ENCODE results near the gene SUSD3. TPM values are rescaled to one million over a fixed set of nuclear protein-coding genes. Genes with fewer than 3 reads are reported as not detected.

SUSD3 gene
- total RNA-seq, 4 donors from 2014 or later: 0.83 to 3.3 (median 1.4) TPM

DNA sequence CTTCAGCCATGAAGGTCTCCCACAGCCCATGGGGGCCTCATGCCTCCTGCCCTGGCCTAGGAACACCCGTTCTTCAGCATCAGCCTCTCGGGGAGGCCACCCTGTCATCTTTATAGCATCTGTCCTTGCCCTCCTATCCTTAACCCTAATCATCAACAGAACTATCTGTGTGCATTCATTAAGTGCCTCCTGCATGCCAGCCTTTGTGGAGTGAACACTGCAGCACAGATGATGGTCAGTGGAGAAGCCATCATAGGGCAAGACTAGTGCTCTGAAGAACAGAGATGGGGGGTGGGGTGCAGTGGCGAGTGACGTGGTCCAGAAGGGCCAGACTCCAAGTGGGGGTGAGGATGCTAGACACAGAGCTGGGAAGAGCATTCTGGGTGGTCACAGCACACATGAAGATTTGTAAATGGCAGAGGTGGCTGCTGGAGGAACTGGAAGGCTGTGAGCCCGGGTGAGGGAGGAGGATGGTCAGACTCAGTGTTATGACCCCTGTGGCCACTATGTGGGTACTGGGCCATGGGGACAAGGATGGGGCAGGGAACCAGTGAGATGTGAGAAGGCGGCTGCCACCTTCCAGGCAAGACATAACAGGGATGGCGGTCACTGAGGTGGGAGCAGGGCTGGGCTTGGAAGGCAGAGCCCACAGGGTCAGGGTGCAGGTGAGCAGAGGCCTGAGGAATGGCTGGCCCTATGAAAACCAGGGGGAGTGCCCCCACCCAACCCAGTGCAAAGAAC is 33.9 kb downstream of the SUSD3 start:
- Histone ChIP-seq H3K36me3 (no peaks in the 10 kb centered on the region), H3K9me3 (peaks cover 0 to 14% (median 5%) of the 10 kb centered on the region in 4 donors), H3K27me3 (no peaks in the 10 kb centered on the region), H3K4me1 (peaks cover 28 to 36% (median 32%) of the 10 kb centered on the region in 4 donors), H3K4me3 (no peak overlapping the region), H3K27ac (replicated peaks in 1 of 4) (peak overlapping the region in 3 of 4 donors; percentile 91 to 97 (median 92))
- intact Hi-C loops (cut with DNase I): no loop called here
- DNase-seq (ENCODE audit: extremely low spot score): no peak
- TF ChIP-seq EP300 (IDR thresholded peaks at IDR 0.05): no peak
- TF ChIP-seq POLR2A (IDR thresholded peaks at IDR 0.05; ENCODE audit: low read depth): no peak
- TF ChIP-seq POLR2AphosphoS5 (IDR thresholded peaks at IDR 0.05): no peak
- TF ChIP-seq, protein P1, sequence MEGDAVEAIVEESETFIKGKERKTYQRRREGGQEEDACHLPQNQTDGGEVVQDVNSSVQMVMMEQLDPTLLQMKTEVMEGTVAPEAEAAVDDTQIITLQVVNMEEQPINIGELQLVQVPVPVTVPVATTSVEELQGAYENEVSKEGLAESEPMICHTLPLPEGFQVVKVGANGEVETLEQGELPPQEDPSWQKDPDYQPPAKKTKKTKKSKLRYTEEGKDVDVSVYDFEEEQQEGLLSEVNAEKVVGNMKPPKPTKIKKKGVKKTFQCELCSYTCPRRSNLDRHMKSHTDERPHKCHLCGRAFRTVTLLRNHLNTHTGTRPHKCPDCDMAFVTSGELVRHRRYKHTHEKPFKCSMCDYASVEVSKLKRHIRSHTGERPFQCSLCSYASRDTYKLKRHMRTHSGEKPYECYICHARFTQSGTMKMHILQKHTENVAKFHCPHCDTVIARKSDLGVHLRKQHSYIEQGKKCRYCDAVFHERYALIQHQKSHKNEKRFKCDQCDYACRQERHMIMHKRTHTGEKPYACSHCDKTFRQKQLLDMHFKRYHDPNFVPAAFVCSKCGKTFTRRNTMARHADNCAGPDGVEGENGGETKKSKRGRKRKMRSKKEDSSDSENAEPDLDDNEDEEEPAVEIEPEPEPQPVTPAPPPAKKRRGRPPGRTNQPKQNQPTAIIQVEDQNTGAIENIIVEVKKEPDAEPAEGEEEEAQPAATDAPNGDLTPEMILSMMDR (IDR thresholded peaks at IDR 0.05): no peak
- WGBS: 79% methylated on average over 7 of the region's 7 CpGs

DNA sequence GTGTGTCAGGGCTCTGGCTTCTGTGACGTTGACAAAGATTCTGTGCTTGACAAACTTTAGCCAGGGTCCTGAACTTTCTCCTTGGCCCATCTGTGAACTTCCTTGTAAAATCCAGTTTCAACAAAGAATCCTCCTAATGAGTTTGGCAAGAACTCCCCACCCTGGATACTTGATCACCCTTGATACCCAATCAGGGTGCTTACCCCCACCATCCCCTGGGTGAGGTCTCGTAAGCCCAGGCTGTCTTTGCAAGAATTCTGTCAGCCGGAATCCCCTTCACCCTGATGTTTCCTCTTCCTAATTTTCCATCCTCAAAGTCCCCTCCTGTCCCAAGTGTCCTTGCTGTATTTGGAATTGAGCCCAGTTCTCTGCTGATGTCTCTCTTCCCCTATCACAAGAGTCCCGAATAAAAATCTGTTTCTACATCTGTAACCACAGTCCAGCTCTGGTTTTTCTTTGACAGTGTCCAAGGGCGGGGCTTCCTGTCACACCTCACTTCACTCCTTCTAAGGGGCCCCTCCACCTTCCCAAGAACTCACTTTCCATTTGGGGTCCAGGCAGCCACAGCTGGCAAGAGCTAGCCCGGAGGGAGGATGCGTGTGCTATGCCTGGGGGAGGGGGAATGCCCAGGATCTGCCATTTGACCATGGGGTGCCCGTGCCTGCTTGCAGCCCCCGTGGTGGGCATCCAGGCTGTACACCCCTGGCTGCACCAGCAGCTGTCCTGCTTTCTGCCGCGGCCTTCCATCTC is 34.8 kb downstream of the SUSD3 start:
- Histone ChIP-seq H3K36me3 (no peaks in the 10 kb centered on the region), H3K27ac (replicated peaks in 1 of 4) (peak overlapping the region; percentile 91 to 99 (median 94)), H3K9me3 (peaks cover 0 to 14% (median 5%) of the 10 kb centered on the region in 4 donors), H3K4me3 (no peak overlapping the region), H3K4me1 (peaks cover 37 to 45% (median 41%) of the 10 kb centered on the region in 4 donors), H3K27me3 (no peaks in the 10 kb centered on the region)
- intact Hi-C loops (cut with DNase I): no loop called here
- WGBS: 39% methylated on average over 7 of the region's 11 CpGs
- no peak for DNase-seq (ENCODE audit: extremely low spot score)
- TF ChIP-seq EP300 (IDR thresholded peaks at IDR 0.05) (no peak), POLR2AphosphoS5 (IDR thresholded peaks at IDR 0.05) (no peak), POLR2A (IDR thresholded peaks at IDR 0.05; ENCODE audit: low read depth) (no peak)
- TF ChIP-seq, protein P1 (IDR thresholded peaks at IDR 0.05): no peak

DNA sequence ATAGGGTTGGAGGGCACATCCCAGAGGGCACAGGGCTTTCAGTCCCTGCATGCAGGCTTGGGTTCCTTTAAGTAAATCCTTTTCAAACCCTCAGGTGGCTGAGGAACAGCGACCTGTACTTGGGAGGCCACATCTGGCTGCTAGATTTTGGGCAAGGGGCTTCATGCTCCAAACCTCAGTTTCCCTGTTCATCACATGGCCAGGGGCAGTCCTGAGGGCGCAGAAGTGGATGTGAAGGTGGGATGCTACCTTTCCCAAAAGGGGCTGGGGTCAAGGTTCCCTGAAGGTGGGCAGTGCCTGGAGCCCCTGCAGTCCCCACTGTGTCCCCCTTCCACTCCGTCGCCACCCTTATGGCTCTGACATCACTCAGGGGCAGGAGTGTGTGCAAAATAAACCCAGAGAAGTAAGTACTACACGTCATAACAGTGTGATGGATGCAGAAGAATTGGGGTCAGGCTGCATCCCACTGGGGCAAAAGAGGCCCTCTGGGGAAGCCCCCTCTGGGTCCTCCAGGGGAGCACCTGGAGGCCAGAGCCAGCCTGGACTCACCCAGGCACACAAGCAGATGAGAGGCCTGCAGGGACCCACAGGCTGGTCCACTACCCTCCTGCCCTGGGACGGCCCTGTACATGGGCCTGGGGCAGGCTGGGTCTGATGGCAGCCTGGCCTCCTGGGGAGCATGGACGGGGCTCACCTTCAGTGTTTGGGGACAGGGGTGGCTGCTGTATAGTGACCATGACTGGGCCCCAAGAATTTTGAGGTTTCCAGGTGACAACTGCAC is 35.6 kb downstream of the SUSD3 start:
- TF ChIP-seq POLR2AphosphoS5 (IDR thresholded peaks at IDR 0.05): no peak
- no peak for TF ChIP-seq EP300 (IDR thresholded peaks at IDR 0.05)
- TF ChIP-seq, protein P1 (IDR thresholded peaks at IDR 0.05): no peak
- no peak for TF ChIP-seq POLR2A (IDR thresholded peaks at IDR 0.05; ENCODE audit: low read depth)
- peak overlapping the region; percentile 91 to 99 (median 94) for H3K27ac ChIP-seq (replicated peaks in 1 of 4)
- no peaks in the 10 kb centered on the region for H3K27me3 ChIP-seq
- H3K9me3 ChIP-seq: peaks cover 0 to 14% (median 5%) of the 10 kb centered on the region in 4 donors
- 75% methylated on average over 5 of the region's 7 CpGs for WGBS
- H3K4me3 ChIP-seq: no peak overlapping the region
- DNase-seq (ENCODE audit: extremely low spot score): no peak
- peaks cover 45 to 52% (median 49%) of the 10 kb centered on the region in 4 donors for H3K4me1 ChIP-seq
- no peaks in the 10 kb centered on the region for H3K36me3 ChIP-seq
- intact Hi-C loops (cut with DNase I): no loop called here

DNA sequence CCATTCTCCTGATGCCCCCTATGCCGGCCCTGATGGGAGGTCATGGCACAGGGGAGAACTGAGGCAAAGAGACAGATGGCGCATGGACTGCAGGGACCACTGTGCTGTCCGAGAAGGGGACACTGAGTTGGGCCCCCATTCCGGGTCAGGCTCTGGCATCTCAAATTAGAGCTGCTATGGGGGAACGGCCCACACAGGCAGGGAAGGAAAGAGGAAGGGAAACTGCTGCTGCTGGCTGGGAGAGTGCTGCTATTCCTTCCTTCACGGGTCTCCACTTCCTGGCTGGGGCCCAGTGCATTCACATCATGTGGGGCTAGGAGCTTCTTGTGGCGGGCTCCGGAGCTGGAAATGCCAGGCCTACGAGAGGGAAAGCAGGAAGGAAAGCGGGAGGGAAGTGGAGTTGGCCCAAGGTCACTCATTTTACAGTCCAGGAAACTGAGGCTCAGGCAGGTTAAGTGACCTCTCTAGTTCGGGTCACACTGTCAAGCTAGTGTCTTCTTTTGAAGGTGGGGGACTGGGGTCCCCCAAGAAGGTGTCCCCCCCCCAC is 36.2 kb downstream of the SUSD3 start:
- DNase-seq (ENCODE audit: extremely low spot score): no peak
- H3K27ac ChIP-seq (replicated peaks in 1 of 4): peak overlapping the region; percentile 91 to 99 (median 94)
- H3K27me3 ChIP-seq: no peaks in the 10 kb centered on the region
- WGBS: 54% methylated on average over 11 of the region's 11 CpGs
- H3K4me3 ChIP-seq: peak overlapping the region; percentile 57 to 99 (median 68)
- intact Hi-C loops (cut with DNase I): loop anchor here (5.0 kb wide), 1 partner anchor 38 kb away; the partner anchor contains the start of gene NINJ1
- peaks cover 0 to 14% (median 5%) of the 10 kb centered on the region in 4 donors for H3K9me3 ChIP-seq
- no peaks in the 10 kb centered on the region for H3K36me3 ChIP-seq
- peaks cover 51 to 59% (median 55%) of the 10 kb centered on the region in 4 donors for H3K4me1 ChIP-seq
- no peak for TF ChIP-seq EP300 (IDR thresholded peaks at IDR 0.05)
- TF ChIP-seq POLR2AphosphoS5 (IDR thresholded peaks at IDR 0.05): no peak
- TF ChIP-seq, protein P1 (IDR thresholded peaks at IDR 0.05): no peak
- no peak for TF ChIP-seq POLR2A (IDR thresholded peaks at IDR 0.05; ENCODE audit: low read depth)
